PC-3 (cell line): ENCODE measurements around the gene NRG3.

Experiments used
- EZH2 ChIP-seq: fragments of 300-600 bp; sonication (generic); IDR thresholded peaks from one replicate; pipeline ENCODE4 v1.6.1; 2017; ENCODE audit warnings: antibody characterized with exemption, mild to moderate bottlenecking, low read length; ENCODE audit not compliant: unreplicated experiment
- EZH2phosphoT487 ChIP-seq: fragments of 300-600 bp; sonication (generic); IDR thresholded peaks from 2 replicates; pipeline ENCODE4 v1.6.1; 2018; ENCODE audit warnings: mild to moderate bottlenecking, antibody characterized with exemption, low read length, borderline replicate concordance
- TF ChIP-seq, protein P1 (sequence below): fragments of 300-600 bp; sonication (generic); conservative IDR thresholded peaks from 2 replicates; pipeline ENCODE4 v1.5.1; 2017; ENCODE audit warnings: antibody characterized with exemption, low read depth, mild to moderate bottlenecking, low read length

DNA sequence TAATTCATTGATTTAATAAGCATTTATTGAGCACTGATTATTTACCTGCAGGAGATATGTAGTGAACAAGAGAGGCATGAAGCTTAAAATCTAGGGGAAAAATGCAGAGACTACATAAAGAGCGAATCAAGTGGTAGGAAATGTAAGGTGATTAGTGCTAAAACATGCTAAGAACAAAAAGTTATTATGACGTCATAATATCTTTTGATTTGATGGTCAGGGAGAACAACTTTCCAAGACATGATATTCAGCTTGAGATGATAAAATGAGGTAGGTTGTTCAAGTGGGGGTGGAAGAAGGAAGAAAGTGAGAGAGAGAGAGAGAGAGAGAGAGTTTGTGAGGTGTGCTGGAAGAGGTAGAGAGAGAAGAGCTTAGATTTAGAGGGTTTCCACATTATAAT, 317.7 kb downstream of the NRG3 start:
- TF ChIP-seq EZH2phosphoT487 (no peak), EZH2 (no peak)
- TF ChIP-seq, protein P1, sequence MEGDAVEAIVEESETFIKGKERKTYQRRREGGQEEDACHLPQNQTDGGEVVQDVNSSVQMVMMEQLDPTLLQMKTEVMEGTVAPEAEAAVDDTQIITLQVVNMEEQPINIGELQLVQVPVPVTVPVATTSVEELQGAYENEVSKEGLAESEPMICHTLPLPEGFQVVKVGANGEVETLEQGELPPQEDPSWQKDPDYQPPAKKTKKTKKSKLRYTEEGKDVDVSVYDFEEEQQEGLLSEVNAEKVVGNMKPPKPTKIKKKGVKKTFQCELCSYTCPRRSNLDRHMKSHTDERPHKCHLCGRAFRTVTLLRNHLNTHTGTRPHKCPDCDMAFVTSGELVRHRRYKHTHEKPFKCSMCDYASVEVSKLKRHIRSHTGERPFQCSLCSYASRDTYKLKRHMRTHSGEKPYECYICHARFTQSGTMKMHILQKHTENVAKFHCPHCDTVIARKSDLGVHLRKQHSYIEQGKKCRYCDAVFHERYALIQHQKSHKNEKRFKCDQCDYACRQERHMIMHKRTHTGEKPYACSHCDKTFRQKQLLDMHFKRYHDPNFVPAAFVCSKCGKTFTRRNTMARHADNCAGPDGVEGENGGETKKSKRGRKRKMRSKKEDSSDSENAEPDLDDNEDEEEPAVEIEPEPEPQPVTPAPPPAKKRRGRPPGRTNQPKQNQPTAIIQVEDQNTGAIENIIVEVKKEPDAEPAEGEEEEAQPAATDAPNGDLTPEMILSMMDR: no peak
